Left ventricle myocardium superior (tissue), 1 donor: ENCODE measurements around the gene AARSD1. TPM values are rescaled to one million over a fixed set of nuclear protein-coding genes. Genes with fewer than 3 reads are reported as not detected.
"Not testable (repeated sequence)": the region's sequence is repeated elsewhere in the genome, so short reads cannot be mapped to it uniquely, and the experiment has no call there.

ENCODE experiments used
- ATAC-seq: fragments of 200-7000 bp; cut with Tn5 transposase; one replicate; pipeline ENCODE4 v1.9.1; 2020; ENCODE audit warnings: mild to moderate bottlenecking, moderate library complexity
- DNase-seq: peaks from one replicate; pipeline ENCODE4 v3.0.0-alpha.2; 2020
- intact Hi-C: fragments of 100-400 bp; cut with micrococcal nuclease; formaldehyde crosslinking; loops from one replicate; pipeline ENCODE4 v1.11.0; 2022
- long read RNA-seq: library from polyadenylated mRNA; unstranded; transcript quantifications from one replicate; pipeline ENCODE4 v2.0.0, GENCODE V29; 2021
- total RNA-seq: library from RNA; stranded (reverse); fragmentation: NEBNext Ultra II Directional; extraction: Animal tissue kit (Norgen Biotek cat#: 25700); gene quantifications from one replicate; pipeline ENCODE4 v1.2.1, GENCODE V29; 2021
- donor health status: DM: no; HTN: yes; CAD: no; lungs with severe emphysema.

Gene AARSD1, protein sequence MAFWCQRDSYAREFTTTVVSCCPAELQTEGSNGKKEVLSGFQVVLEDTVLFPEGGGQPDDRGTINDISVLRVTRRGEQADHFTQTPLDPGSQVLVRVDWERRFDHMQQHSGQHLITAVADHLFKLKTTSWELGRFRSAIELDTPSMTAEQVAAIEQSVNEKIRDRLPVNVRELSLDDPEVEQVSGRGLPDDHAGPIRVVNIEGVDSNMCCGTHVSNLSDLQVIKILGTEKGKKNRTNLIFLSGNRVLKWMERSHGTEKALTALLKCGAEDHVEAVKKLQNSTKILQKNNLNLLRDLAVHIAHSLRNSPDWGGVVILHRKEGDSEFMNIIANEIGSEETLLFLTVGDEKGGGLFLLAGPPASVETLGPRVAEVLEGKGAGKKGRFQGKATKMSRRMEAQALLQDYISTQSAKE
- 31.5 TPM for total RNA-seq
- long read RNA-seq, transcript AARSD1-202 (12 exons, 1,322 nt): major isoform, 22 of 26 reads
- long read RNA-seq, partial matches to known transcripts: 1 of 26 reads
- long read RNA-seq, other reads (novel, unspliced or antisense): 2 of 26 reads

GRCh38 chr17:42964161-42964932 is at the start of gene AARSD1:
AARSD1 (minus strand) TSS chr17:42964454; CDS start chr17:42964440, 14 bp downstream.
- ATAC-seq (peak; percentile 99), DNase-seq (peak; percentile 95)
- intact Hi-C loops: no loop called here

DNA sequence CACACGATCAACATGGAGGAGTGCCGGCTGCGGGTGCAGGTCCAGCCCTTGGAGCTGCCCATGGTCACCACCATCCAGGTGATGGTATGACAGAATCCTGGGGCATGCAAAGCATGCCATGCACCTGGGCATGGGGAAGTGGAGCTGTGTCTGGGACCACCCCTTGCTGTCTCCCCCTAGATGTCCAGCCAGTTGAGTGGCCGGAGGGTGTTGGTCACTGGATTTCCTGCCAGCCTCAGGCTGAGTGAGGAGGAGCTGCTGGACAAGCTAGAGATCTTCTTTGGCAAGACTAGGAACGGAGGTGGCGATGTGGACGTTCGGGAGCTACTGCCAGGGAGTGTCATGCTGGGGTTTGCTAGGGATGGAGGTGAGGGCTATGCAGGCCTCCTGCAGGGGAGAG is 49.0 kb upstream of the AARSD1 start:
- DNase-seq (no peak), ATAC-seq (no peak)
- intact Hi-C loops: no loop called here

GRCh38 chr17:43011728-43012472 is 47.6 kb upstream of the AARSD1 start:
- DNase-seq (no peak), ATAC-seq (peak; percentile 29)
- intact Hi-C loops: no loop called here

- DNase-seq (no peak), ATAC-seq (no peak)
- intact Hi-C loops: no loop called here
Observed at GRCh38 chr17:43010667-43011308, 46.5 kb upstream of the AARSD1 start.

DNA sequence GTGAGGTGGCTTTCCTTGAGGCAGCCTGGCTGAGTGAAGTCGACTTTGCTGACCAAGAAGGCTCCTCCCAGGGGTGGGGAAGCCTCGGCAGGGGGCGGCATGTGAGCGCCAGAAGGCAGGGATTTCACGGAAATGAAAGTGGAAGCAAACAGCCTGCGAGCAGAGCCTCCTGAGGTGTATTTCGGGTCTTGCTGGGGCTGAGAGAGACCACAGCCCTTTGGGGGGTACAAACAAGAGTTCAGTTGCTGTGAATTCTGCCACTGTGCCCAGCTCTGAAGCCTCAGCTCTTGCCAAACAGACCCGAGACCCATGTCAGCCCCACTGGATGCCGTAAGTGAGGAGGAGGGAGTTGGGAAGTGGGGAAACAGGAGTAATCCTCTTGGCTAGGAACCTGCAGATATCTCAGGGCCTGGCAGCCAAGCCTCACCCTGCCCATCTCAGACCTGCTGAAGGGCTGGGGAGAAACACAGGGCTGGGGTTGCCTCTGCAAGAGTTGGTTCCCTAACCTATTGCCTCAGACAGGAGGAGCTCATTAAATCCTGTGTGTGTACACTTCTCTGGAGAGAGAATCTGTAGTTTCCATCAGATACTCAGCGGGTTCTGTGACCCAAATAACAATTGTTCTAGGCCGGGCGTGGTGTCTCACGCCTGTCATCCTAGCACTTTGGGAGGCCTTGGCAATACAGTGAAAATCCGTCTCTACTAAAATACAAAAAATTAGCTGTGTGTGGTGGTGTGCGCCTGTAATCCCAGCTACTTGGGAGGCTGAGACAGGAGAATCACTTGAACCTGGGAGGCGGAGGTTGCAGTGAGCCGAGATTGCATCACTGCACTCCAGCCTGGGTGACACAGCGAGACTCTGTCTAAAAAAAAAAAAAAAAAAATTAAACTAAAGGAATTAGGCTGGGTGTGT is 42.6 kb upstream of the AARSD1 start, which contains the start of gene IFI35:
TSS of gene IFI35 (plus strand) at position 146 of the 913 bp plus-strand sequence. CDS start at position 310, 164 bp downstream.
- DNase-seq: peak; percentile 87
- ATAC-seq: peak; percentile 91
- intact Hi-C loops: no loop called here

DNA sequence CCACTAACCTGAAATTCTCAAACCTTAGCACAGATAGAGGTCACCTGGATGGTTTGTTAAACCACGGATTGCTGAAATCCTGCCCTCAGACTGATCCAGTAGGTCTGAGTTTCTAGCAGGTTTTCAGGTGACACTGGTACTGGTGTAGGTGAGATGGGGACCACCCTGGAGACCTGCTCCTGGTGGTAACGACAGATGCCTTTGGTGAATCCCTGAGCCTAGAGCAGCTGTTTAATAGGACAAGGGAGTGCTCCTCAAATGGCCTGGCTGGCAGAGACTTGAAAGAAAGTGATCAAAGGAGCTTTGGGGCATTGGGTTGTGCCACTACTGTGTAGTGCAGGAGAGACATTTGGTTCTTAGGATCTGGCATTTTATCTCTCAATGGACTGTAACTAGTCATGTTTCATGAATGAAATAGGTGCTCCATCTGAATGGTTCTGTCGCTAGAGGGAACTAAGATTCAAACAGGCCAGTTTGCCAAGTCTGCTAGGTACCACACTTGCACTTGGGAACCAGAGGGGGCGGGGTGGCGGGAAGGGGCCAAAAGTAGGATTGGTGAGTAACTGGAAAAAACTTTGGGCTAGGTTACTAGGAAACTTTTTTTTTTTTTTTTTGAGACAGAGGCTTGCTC is 39.4 kb upstream of the AARSD1 start:
- intact Hi-C loops: no loop called here
- ATAC-seq (no peak), DNase-seq (no peak)

GRCh38 chr17:43000894-43001293 is 36.6 kb upstream of the AARSD1 start:
- not testable (repeated sequence) for ATAC-seq

DNA sequence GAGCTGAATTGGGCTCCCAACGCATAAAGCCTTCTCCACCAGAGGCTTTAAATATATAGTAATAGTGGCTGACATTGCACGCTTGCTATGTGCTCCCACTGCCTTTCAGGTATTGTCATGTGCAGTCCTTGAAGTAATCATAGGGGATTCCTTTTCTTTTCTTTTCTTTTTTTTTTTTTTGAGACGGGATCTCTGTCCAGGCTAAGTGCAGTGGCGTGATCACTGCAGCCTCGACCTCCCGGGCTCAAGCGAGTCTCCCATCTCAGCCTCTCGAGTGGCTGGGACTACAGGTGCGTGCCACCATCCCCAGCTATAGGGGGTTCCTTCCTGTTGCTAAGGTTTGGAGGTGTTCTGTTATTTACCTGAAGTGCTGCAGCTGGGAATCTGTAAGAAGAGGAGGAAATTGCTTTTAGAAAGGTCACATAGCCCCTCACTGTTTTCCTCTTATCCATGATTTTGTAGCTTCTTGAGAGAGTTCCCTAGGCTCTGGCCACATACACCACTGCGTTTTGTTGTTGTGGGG is 34.8 kb upstream of the AARSD1 start:
- ATAC-seq: no peak
- intact Hi-C loops: no loop called here
- DNase-seq: no peak

More at GRCh38 chr17:43000894-43001293, 36.6 kb upstream of the AARSD1 start:
- intact Hi-C loops, DNase-seq: not testable (repeated sequence)

DNA sequence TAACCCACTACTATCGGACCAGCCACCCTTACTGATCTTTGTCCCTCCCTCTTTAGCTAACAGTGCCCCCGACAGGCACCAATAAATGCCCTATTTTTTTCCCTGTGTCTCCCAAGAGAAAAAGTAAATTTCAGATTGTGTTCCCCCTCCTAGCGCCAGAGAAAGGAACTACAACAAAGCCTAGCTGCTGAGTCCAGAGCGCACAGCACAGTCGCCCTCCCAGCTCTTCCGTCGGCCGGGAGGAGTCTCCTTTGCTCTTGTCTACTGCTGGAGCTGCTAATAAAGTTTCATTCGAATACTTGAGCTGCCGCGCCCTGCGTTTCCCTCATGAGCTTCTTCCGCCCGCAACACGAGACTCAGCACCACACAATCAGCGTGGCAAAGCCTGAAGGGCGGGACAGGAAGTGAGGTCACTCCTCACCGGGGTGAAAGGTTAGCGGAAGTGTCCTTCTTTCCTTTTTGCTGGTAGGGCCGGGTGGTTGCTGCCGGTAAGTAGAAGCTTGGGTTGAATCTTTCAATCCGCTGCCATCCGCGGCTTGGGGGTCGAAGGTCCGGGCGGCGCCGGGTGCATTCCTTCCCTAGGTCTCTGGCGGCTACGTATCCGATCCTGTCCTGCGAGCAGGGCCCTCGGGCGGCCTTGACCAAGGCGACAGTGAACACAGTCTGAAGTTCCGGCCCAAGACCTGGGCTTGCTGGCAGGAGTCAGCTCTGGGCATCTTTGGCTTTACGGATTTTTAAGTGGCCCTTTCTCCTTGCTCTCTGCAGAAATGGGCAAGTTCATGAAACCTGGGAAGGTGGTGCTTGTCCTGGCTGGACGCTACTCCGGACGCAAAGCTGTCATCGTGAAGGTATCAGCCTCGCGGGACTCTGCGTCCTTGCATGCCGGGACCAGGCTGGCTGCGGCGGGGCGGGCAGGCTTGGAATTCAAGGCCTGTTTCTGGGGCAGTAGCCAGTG is 34.0 kb upstream of the AARSD1 start, which contains the start of gene RPL27:
TSS of gene RPL27 (plus strand) at position 436 of the 955 bp plus-strand sequence. CDS start at position 768, 332 bp downstream.
- DNase-seq (peak; percentile 97), ATAC-seq (peak; percentile 98)
- intact Hi-C loops: no loop called here

DNA sequence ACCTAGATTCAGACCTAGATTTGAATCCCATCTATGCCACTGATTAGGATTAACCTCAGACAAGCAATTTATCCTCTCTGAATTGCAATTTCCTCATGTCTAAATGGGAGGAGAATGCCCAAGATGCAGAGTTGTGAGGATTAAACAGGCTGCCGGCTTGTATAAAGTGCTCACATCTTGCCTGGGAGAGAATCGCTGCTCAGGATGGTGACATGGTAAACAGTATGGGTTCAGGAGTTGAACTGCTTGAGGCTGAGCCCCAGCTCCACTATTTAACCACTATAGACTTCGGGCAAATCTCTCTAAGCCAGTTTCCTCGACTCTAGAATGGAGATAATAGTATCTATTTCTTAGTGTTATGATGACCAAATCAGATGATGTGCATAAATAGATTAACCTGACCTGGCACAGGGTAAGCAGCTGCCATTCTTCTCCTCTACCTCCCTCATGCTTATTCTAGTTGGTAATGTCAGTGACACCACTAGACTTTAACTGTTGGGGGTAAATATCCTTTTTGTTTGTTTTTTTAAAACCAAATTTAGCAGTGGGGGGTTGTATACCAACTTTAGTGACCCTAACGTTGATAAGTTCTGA is 33.2 kb upstream of the AARSD1 start:
- ATAC-seq (peak; percentile 0), DNase-seq (no peak)
- intact Hi-C loops: no loop called here

DNA sequence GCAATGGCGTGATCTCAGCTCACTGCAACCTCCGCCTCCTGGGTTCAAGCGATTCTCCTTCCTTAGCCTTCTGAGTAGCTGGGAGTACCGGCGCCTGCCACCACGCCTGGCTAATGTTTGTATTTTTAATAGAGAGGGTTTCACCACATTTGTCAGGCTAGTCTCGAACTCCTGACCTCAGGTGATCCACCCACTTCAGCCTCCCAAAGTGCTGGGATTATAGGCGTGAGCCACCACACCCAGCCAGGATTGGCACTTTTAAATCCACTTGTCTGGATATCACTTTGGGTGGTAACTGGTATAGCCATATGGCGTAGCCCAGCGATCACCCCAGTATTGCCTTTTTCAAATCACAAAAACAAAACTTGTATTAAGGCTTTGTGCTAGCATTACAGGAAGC is 29.7 kb upstream of the AARSD1 start:
- DNase-seq: not testable (repeated sequence)

GRCh38 chr17:42992872-42993271 is 28.6 kb upstream of the AARSD1 start:
- intact Hi-C loops: no loop called here
- ATAC-seq (no peak), DNase-seq (no peak)

More for the DNA sequence above, 29.7 kb upstream of the AARSD1 start:
- ATAC-seq, intact Hi-C loops: not testable (repeated sequence)

- ATAC-seq (no peak), DNase-seq (no peak)
- intact Hi-C loops: no loop called here
Observed at GRCh38 chr17:42991471-42991870, 27.2 kb upstream of the AARSD1 start.

DNA sequence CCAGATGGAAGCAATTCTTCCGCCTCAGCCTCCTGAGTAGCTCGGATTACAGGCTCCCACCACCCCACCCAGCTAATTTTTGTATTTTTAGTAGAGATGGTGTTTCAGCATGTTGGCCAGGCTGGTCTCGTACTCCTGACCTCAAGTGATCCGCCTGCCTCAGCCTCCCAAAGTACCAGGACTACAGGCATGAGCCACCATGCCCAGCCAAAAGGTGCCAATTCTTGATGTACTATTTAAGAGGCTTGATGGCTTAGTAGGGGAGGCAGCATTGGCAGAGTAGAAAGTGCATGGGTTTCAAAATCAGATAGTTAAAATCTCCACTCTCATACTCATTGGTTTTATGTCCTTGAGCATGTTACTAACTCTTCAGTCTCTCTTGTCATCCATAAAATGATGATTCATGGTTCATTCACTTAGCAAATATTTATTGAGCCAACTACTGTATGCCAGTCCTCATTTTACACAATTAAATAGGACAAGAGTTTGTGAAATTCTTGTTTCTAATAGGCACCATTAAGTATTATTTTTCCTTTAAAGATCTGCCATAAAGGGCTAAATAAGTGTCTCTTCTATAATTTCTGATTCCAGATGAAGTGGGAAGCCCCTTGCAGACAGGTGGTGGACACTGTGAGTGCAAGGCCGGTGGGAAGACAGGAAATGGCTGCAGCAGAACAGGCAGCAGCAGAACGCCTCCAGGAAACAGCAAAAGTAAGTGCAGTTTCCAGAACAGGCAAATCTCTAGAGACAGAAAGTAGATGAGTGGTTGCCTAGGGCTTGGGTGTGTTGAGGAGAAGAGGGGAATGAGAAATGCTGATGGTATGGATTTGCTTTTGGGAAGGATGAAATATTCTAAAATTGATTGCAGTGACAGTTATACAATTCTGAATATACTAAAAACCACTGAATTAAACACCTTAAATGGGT is 25.7 kb upstream of the AARSD1 start:
- DNase-seq (no peak), ATAC-seq (no peak)
- intact Hi-C loops: no loop called here
